HG03521 (cell line): ENCODE data around the gene KREMEN1.

ENCODE experiments used
- ATAC-seq: cut with Tn5 transposase; IDR thresholded peaks from one replicate; pipeline ENCODE4 v1.9.1; 2021; ENCODE audit warnings: mild to moderate bottlenecking, moderate library complexity; ENCODE audit not compliant: unreplicated experiment

Gene KREMEN1

GRCh38 chr22:29148036-29148435 lies 75.2 kb downstream of the KREMEN1 start:
- ATAC-seq, result no peak

DNA sequence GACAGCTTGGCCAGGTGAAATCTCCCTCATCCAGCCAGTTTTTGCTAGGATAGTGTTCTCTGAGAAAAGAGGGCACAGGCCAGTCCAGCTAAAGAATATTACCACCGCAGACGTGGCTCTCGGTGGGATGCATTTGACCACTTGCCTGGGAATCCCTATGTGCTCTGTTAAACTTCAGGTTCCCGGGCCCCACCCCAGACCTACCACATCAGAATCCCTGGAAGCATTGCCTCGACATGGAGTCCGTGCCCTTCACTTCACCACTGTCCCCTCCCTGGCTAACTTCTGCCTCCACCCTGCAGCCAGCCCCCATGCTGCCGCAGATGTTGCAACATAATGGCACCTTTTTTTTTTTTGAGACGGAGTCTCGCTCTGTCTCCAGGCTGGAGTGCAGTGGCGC lies 76.0 kb downstream of the KREMEN1 start:
- no peak for ATAC-seq

GRCh38 chr22:29149841-29150555 lies 77.2 kb downstream of the KREMEN1 start:
- no peak for ATAC-seq

DNA sequence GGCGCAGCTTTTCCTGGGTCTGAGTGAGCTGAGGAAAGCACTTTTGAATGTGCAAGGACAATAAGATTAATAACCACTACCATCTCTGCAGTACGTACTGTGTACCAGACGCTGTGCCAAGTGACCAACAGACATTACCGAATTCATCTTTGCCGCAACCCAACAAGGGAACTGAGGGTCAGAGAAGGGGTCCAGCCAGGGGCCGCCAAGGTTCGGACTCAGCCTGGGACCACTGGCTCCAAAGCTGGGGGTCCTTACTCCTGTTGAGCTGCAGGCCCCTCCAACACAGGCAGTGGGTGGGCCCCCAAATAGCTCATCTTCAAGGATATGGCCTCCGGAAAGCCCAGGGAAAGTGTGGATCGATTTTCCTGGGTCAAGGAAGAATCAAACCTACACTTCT lies 77.9 kb downstream of the KREMEN1 start:
- ATAC-seq, result no peak

- no peak for ATAC-seq
Measured at GRCh38 chr22:29151316-29151715, 78.5 kb downstream of the KREMEN1 start.

DNA sequence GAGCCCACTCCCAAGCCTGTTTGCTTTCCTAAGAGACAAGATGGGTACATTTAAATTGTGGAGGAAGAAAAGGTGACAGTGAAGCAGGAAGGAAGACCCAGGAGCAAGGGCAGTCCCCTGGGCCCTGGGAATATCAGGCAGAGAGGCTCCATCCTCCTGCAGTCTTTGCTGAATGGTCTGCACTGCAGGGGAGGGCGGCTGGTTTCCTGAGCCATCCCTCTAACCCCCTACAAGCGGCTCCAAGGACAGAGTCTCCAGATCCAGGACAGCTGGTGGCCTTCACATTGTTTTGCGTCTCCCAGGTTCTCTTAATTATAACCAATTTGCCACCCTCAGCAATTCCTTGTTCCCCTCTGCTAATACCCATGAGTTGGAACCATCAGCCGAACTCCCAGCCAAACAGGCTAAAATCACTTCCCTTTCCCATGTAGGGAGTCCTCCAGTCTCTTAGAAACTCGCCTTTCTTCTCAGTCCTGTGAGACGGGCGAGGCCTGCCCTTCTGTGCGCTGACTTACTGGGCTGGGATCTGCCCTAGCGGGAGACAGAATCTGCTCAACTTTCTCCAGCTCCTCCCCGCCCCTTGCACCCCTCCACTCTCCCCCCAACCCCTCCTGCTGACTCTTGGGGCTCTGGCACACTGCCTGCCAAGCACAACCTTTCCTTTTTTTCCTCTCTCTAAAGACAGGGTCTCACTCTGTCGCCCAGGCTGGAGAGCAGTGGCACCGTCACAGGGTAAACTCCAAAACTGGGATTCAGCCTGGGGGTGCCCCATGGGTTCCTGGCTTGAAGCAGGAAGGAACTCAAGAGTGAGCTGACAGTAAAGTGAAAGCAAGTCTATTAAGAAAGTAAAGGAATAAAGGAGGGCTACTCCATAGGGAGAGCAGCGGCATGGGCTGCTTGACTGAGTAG lies 79.5 kb downstream of the KREMEN1 start:
- no peak for ATAC-seq

GRCh38 chr22:29152954-29153719 lies 80.3 kb downstream of the KREMEN1 start:
- no peak for ATAC-seq

DNA sequence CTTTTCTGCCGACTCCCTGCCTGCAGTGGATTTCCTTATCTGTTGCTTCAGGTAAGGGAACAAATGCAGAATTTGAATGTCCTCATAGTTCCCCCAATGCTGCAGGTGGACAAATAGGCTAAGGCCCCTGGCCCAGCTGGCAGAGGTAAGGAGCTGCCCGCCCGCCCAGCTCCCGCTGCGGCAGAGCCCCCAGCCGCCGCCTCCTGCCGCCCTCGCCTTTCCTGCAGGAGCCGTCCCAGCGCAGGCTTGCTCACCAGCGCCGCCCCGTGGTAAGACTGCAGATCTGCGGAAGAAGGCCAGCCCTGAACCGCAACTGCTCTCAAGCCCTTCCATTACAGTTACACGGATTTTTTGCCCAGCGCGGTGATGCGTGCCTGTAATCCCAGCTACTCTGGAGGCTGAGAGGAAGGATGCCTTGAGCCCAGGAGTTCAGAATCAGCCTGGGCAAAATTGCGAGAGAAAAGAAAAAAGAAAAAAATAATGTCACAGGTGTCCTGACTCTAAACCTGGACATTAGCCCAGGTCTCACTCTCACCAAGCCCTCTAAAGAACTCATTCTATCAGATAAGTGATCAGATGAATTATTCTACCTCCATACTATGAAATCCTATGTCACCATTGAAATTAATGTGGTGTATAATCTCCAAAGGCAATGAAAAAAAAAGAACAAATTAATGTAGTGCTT lies 81.7 kb downstream of the KREMEN1 start:
- ATAC-seq, result no peak

GRCh38 chr22:29155966-29156365 lies 83.1 kb downstream of the KREMEN1 start:
- no peak for ATAC-seq

DNA sequence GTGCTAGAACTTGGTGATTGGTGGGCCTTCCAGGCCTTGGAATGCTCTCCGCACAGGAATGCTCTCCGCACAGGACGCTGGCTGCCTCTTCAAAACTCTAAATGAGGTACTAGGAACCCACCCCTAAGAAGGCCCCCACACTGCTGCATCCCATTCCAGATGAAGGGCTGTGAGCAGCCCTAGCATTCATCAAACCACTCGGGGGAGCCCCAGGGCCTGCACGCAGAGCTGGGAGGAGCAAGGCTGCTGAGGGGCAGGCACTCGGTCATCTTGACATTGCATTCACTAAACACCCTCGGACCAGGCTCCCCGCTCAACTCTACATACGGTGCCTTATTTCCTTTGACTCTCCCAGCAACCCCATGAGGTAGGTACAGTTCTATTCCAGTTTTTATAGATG lies 83.7 kb downstream of the KREMEN1 start:
- no peak for ATAC-seq

DNA sequence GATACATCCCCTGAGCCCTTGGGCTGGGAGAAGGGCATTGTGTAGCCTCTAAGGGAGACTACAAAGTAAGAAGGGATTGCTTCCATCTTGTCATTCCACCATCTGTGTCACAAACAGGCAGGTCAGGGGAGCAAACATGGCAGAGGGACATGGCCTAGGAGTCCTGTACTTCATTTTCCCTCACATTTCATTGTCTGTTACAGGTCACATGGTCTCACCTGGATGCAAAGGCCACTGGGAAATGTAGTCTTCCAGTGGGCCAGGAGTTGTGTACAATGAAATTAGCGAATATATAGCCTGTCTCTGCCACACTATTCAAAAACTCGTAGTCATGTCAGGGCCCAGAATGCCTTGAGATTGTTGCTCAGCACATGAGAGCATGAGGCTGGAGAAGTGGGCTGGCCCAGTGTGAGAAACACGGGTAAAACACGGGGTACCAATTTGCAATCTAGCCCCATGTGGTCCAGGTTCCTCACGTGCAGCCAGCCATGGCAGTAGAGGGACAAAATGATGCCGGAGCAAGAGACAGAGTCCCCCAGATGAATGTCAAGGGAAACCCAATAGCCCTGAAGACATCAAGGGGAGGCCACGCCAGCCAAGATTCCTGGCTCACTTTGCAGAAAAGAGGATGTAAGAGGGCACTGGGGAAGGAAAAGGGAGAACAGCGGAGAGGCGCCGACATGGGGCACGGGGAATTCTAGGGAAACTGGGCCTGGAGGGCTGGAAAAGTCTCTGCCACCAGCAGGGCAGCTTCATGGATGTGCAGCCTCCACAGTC lies 85.1 kb downstream of the KREMEN1 start:
- no peak for ATAC-seq

DNA sequence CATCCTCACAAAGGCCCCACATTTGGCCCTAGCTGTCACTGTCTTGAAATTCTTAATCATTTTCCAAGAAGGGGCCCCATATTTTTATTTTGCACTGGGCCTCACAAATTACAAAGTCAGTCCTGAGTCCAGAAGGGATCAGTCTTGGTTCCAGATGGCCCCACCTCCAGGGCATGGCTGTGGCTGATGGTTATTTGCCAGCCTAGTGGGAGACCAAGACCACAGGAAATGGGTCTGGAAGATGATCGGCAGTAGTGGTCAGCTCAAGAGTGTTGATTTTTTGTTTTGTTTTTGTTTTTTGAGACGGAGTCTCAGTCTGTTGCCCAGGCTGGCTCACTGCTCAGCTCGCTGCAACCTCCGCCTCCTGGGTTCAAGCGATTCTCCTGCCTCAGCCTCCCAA lies 85.7 kb downstream of the KREMEN1 start:
- ATAC-seq, result no peak

- ATAC-seq, result no peak
Measured at GRCh38 chr22:29163808-29164207, 91.0 kb downstream of the KREMEN1 start.

DNA sequence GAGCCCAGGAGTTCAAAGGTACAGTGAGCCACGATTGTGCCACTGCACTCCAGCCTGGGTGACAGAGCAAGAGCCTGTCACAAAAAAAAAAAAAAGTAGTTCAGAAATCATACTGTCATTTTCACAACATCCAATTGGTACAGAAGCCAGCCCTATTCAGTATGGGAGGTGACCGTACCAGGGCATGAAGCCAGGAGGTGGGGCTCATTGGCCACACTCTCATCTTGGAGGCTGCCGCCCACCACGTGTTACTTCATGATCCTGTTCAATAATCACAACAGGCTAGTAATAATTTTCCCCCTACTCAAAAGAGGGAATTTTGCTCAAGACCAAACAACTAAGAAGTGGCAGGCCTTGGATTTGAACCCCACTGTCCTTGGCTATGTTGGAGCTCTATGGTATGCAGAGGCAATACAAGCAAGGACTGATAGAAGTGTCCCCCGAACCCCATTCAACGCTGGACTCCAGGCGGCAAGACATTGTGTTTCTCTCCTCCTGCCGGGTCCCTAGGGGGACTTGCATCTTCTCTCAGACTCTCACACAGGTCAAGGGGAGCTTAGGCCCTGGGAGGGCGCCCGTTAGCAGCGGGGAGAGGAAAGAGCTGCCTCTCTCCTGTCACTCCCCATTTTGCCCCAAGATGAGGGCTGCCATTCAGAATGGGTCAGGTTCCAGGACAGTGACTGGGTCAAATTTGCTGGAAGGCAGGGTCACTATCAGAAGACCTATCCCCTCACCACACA lies 92.7 kb downstream of the KREMEN1 start:
- no peak for ATAC-seq

- no peak for ATAC-seq
Measured at GRCh38 chr22:29166180-29166579, 93.3 kb downstream of the KREMEN1 start.

DNA sequence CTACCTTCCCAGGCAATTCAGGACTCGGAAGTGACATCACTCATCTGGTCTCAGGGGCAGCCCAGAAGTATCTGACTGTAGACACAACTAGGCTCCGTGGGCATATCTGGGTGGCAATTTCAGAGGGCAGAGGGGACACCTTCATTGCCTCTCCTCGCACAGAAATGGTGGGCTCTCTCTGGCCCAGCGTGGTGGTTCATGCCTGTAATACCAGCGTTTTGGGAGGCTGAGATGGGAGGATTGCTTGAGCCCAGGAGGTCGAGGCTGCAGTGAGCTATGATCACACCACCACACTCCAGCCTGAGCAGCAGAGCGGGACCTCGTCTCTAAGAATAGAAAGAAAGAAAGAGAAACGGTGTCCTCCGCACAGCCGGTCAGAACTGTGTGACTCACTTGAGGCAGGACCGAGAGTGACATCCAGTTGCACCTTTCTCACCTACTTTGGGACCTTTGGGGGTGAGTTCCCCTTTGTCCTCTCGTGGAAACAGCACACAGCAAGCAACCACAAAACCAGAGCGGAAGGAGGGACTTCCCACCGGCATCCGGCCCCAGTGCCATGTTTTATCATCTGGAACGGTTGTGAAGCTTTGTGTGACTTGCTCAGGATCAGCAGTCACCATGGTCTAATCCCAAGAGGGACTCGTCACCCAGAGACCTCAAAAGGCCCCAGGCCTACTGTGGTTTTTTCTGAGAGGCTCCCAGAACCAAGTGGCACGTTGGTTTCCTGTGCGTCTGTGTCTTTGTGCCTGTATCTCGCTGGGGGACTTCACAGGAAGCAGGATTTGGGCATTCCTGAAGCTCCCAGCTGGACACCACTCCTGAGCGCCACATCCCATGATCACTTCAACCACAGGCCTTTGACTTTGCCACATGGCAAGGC lies 94.4 kb downstream of the KREMEN1 start:
- ATAC-seq, result peak; percentile 89

- no peak for ATAC-seq
Measured at GRCh38 chr22:29171721-29172120, 98.9 kb downstream of the KREMEN1 start.

- no peak for ATAC-seq
Measured at GRCh38 chr22:29172216-29172615, 99.4 kb downstream of the KREMEN1 start.
